Measurements from ENCODE around the gene PRKG1.
"Not testable (repeated sequence)": the region's sequence is repeated elsewhere in the genome, so short reads cannot be mapped to it uniquely, and the experiment has no call there.

PRKG1 gene

DNA sequence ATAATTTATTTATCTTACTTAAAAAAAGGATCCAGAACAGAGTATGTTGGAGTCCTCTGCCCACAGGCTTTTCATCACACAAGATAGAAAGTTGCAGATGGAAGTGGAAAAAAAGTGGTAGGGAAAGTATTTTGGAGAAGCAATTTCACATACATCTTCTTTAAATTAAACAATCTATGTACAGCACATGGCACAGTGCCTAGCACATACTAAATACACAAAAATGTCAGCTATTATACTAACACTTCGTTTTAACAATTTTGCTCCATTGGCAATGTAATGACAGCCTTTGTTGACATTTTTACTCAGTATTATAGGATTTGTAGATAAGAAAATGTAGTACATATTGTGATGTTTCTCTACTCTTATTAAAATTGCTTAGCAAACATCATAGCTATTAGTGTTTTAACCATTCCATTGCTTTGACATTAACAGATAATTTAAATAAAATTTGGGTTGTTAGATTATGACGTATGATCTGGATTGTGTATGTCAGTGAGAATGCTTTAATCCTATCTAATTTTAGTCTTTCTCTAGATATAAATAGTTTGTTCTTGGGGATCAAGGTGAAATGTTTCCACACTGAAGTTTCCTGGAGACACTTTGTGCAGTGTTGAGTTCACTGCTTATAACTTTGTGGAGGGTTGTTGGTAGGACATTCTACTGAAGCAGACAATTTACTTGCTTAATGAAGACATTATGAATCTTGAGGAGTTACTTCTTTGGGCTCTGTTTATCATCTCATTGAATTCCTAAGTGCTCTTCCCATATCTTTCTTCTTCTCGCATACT is 1037.0 kb downstream of the PRKG1 start:
- no peak for DNase-seq

- DNase-seq, result no peak
Measured at GRCh38 chr10:52115823-52116222, 1041.5 kb downstream of the PRKG1 start.

DNA sequence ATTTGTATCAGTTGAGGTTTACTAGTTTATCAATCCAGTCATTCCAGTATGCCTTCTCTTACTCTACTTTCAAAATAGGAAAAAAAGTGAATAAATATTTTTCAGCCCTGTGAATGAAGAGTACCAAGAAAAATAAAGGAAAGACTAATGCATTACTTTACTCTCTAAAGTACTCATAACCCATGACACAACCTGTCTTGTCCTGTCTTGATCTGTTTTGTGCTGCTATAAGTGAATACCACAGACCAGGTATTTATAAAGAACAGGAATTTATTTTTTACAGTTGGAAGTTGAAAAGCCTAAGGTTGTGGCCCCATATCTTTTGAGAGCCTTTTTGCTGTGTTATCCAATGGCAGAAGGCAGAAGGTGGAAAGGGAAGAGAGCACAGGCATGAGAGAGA is 1045.2 kb downstream of the PRKG1 start:
- no peak for DNase-seq

DNA sequence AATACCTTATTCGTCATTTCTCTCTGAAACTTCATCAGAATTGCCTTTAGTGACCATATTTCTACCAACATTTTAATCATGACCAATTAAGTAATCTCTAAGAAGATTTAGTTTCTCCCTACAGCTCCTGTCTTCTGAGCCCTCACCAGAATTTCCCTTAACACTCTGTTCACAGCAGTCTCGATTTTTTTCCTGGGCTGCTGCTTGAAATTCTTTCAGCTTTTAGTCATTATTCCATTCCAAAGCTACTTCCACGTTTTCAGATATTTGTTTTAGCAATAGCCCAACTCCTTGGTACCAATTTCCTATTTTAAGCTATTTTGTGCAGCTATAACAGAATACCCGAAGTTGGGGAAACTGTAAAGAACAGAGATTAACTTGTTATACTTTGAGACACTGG is 1047.4 kb downstream of the PRKG1 start:
- DNase-seq, result no peak

DNA sequence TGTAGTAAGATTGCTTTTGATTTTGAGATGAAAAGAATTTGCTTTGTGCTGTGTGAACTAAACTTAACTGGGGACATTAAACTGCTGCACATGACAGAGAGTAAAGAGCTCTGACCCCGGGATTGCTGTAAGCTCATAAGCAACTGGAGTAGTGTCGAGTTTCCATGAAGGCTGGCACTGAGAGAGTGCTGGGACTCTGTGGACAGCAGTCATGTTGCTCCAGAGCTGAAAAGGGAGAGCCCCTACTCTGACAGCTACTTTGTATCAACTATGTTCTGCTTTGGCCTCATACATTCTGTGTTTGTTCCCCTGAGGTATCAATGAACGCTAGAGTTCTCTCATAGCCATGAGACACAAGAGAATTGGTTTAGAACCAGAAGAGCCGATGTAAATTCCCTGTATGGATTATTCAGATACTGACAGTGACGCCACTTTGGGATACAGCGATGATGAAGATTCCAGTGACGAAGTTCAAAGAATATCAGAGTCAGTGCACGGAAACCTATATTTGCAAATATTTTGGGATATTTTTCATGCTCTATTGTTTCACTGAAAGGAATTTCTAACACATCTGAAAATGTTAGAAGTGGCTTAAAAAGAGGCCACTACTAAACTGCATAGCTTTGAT is 1053.9 kb downstream of the PRKG1 start:
- no peak for DNase-seq

DNA sequence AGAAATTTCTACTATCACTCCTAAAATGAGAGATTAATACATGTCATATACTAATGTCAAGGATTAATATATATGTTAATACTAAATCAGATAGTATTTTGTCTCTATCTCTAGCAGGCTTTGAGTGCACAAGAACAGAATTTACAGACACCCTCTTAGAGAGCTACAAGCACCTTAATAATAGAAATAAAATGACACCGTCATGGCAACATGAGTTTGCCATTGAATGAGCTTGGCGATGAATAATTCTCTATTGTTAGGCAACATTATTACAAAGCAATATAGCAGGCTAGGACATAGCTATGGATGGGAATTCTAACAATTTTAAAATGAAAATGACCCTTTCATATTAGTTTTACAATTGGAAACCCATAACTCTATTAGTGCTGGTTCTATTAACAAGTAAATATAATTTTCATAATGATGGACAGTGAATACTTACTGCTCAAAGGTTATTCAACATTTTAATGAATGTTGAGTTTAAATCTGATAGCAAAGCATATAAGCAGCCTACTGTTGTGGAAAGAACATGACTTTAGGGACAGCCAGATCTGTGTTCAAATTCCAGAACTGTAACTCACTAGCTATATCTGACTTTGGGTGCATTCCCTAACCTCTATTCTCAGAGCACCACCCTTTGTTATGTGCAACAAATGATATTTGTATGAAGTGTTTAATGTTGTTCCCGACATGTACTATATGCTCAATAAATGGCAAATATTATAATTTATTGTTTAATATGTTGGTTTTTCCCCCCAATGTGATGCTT is 1055.3 kb downstream of the PRKG1 start:
- DNase-seq, result no peak

DNA sequence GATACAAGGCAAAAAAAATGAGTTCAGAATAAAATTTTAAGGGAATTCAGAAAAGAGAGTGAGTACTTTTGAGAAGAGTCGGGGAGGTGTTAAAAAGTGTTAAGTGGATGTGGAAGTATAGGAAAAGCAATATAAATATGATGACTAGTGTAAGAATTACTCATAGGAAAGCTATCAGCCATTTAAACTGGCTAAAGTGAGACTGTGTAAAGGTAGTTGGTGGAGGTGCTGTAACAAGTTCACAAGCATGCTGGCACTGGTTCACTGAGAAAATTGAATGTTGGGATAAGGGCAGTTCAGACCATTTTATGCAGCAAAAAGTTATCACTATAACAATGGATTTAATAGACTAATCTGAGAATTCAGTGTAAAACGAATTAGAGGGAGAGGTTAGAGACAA is 1060.8 kb downstream of the PRKG1 start:
- no peak for DNase-seq

GRCh38 chr10:52136921-52137320 is 1062.6 kb downstream of the PRKG1 start:
- DNase-seq, result no peak

- DNase-seq, result no peak
Measured at GRCh38 chr10:52143338-52143737, 1069.1 kb downstream of the PRKG1 start.

GRCh38 chr10:52145636-52146035 is 1071.3 kb downstream of the PRKG1 start:
- DNase-seq, result no peak

GRCh38 chr10:52146766-52147165 is 1072.5 kb downstream of the PRKG1 start:
- no peak for DNase-seq

DNA sequence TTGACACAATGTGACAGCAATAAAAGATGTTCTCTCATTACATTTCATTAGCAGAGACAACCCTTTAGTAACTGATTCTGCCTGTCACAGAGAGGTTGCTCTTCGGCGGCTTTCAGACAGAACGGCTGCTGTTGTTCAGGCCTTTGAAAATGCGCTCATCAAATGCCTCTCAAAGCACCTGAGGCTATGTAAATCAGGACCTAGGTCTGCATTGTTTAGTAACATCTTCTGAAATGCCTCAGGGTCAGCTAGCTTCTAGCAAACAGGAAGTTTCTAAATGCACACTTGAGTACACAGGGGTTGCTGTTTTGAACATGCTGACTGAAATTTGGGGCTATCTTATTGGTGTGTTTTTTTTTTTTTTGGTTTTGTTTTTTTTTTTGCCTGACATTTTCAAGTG is 1096.5 kb downstream of the PRKG1 start:
- DNase-seq, result no peak

DNA sequence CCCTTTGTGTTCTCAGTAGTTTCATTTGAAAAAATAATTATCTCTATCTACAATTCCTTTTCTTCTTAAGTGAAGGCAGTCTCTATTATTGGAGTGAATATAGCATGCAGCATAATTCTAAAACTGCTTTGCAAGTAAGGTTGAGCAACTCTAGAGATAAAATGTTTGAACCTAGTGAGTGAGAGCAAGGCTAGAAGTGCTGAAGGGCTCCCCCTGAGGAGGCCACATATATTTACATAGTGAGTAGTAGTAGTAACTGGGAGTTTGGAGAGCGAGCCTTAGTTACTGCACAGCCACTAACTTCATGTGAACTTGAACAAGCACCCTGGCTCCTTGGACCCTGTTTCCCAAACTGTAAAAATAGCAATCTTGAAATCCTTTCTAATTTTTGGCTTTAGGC is 1098.3 kb downstream of the PRKG1 start:
- no peak for DNase-seq

DNA sequence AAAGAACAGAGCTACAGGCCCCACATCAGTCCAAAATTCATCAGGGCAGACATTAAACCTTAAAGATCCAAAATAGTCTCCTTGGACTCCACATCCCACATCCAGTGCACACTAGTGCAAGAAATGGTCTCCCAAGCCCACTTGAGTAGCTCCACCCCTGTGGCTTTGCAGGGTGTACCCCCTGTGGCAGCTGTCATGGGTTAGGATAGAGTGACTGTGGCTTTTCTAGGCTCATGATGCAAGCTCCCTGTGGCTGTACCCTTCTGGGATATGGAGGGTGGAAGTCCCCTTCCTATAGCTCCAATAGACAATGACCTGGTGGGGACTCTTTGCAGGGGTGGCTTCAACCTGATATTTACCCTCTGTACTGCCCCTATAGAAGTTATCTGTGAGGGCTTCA is 1111.0 kb downstream of the PRKG1 start:
- no peak for DNase-seq

- no peak for DNase-seq
Measured at GRCh38 chr10:52187521-52188258, 1113.4 kb downstream of the PRKG1 start.

DNA sequence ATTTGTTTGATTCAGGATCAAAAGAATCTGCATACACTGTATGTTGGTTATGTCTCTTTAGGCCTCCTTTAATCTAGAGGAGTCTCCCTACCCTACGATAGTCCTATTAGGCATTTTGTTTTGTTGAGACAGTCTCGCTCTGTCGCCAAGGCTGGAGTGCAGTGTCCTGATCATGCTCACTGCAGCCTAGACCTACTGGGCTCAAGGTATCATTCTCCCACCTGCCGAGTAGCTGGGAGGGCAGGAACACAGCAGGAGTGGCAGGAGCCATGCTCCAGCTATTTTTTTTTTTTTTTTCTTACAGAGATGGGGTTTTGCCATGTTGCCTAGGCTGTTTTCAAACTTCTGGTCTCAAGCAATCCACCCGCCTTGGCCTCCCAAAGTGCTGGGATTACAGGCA is 1116.8 kb downstream of the PRKG1 start:
- DNase-seq, result no peak

- no peak for DNase-seq
Measured at GRCh38 chr10:52194191-52194590, 1119.9 kb downstream of the PRKG1 start.

GRCh38 chr10:52194716-52195115 is 1120.4 kb downstream of the PRKG1 start:
- no peak for DNase-seq

- no peak for DNase-seq
Measured at GRCh38 chr10:52197098-52197497, 1122.8 kb downstream of the PRKG1 start.

- no peak for DNase-seq
Measured at GRCh38 chr10:52198540-52198939, 1124.3 kb downstream of the PRKG1 start.

DNA sequence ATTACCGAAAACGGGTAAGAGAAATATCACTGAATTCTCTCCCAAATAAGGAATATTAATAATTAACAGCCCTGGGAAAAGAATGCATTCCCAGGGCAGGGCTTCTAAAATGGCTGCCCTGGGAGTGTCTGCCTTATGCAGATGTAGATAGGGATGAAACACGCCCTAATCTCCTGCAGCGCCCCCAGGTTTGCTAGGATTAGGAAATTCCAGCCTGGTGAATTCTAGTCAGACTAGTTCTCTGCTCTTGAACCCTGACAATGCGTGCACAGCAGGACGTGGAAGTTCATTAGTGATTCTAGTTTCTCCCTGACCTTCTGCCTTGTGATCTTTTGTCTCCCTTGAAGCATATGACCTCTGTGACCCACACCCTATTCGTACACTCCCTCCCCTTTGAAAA is 1130.6 kb downstream of the PRKG1 start:
- DNase-seq, result not testable (repeated sequence)

DNA sequence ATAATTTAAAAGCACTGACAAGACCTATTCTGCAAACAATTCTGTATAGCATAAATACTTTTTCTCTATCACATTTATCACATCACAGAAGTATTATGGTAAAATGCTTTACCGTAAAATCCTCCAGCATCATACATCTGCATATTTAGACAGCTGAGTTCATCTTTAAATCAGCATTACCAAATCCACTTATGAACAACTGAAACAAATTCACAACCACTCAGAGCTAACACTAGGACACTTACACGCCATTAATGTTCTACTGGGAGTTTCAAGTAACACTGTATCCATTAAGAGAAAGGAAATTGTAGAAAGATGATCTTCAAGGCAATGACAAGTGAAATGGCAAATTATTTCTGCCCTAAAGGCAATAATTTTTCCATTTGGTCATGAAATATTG is 1134.1 kb downstream of the PRKG1 start:
- no peak for DNase-seq

GRCh38 chr10:52210161-52210560 is 1135.9 kb downstream of the PRKG1 start:
- no peak for DNase-seq
